ENCODE measurements around the gene PCNT.

GRCh38 chr21:46388206-46388880, 64.4 kb downstream of the PCNT start:
- TF ChIP-seq CTCF (IDR thresholded peaks at IDR 0.05 in 2 of 3, conservative IDR thresholded peaks at IDR 0.05 in 1 of 3; ENCODE audit: control insufficient read depth in 2 of 3, extremely low read depth in 1 of 3, insufficient read depth in 1 of 3, low read depth in 3 of 3, low read length in 3 of 3) (no peak), BRCA1 (IDR thresholded peaks at IDR 0.05; ENCODE audit: low read depth, low read length) (no peak), NFYA (IDR thresholded peaks at IDR 0.05; ENCODE audit: borderline replicate concordance, low read depth, low read length) (no peak)
